WTC11 (cell line): ENCODE results near the gene LPAR3.

Source experiments
- ETV6 ChIP-seq: sonication (generic); formaldehyde crosslinking; IDR thresholded peaks from 2 replicates; pipeline ENCODE4 v1.8.1; 2022; ENCODE audit warnings: mild to moderate bottlenecking, missing genetic modification reagents
- GRHL2 ChIP-seq: fragments of 250-450 bp; sonication (Bioruptor Pico); IDR thresholded peaks from 2 replicates; pipeline ENCODE4 v1.8.0; 2022; ENCODE audit warnings: mild to moderate bottlenecking, moderate library complexity; ENCODE audit not compliant: insufficient replicate concordance, severe bottlenecking
- HMGXB4 ChIP-seq: sonication (generic); formaldehyde crosslinking; IDR thresholded peaks from 2 replicates; pipeline ENCODE4 v1.8.1; 2023; ENCODE audit warnings: mild to moderate bottlenecking, moderate library complexity, missing genetic modification reagents
- ZBTB43 ChIP-seq: sonication (generic); formaldehyde crosslinking; IDR thresholded peaks from 2 replicates; pipeline ENCODE4 v1.8.1; 2023; ENCODE audit warnings: mild to moderate bottlenecking, missing genetic modification reagents

- TF ChIP-seq ZBTB43 (CRISPR knock-in tag) (no peak), HMGXB4 (CRISPR knock-in tag) (no peak), GRHL2 (CRISPR knock-in tag) (no peak), ETV6 (no peak)
Observed at GRCh38 chr1:84763912-84764680, 128.9 kb downstream of the LPAR3 start.
